Mucosa of descending colon (tissue), 3 donors: ENCODE measurements around the gene FBXL7. TPM values are rescaled to one million over a fixed set of nuclear protein-coding genes. Genes with fewer than 3 reads are reported as not detected.

Source experiments
- ATAC-seq: fragments of 200-7000 bp; cut with Tn5 transposase; one replicate; pipeline ENCODE4 v1.9.1; 2020; ENCODE audit warnings: mild to moderate bottlenecking, moderate library complexity
- DNase-seq, 3 donors: peaks; one replicate each; pipeline ENCODE4 v3.0.0-alpha.2; 2020
- H3K36me3 ChIP-seq: fragments of 200-600 bp; one replicate; pipeline ENCODE4 v1.8.0; 2021; ENCODE audit warnings: low read depth, mild to moderate bottlenecking
- H3K4me1 ChIP-seq: fragments of 200-600 bp; one replicate; pipeline ENCODE4 v1.8.0; 2021; ENCODE audit warnings: low read depth, mild to moderate bottlenecking
- H3K4me3 ChIP-seq: fragments of 200-600 bp; one replicate; pipeline ENCODE4 v1.8.0; 2021; ENCODE audit warnings: mild to moderate bottlenecking
- H3K9me3 ChIP-seq: fragments of 200-600 bp; one replicate; pipeline ENCODE4 v1.8.0; 2021; ENCODE audit warnings: mild to moderate bottlenecking
- CTCF ChIP-seq: fragments of 200-600 bp; IDR thresholded peaks from one replicate; pipeline ENCODE4 v1.8.0; 2022; ENCODE audit warnings: antibody characterized with exemption, mild to moderate bottlenecking
- intact Hi-C, 2 donors: fragments of 100-400 bp; cut with DNase I in 1 of 2; cut with micrococcal nuclease in 1 of 2; formaldehyde crosslinking; loops; one replicate each; pipeline versions ENCODE4 v1.11.0 to v1.11.1; 2022; cut with DNase I, micrococcal nuclease
- total RNA-seq, 3 donors: library from RNA; stranded (reverse); fragmentation: NEBNext Ultra II Directional in 2 of 3; extraction: Animal tissue kit (Norgen Biotek cat#: 25700) in 2 of 3; gene quantifications; one replicate each; pipeline versions ENCODE4 v1.2.1 to v1.2.4, GENCODE V29; 2021 to 2023
- donor health status: DM: no; HTN: no; CAD: no; lungs with moderate emphysema.
- donor health status: DM: no; HTN: no; CAD: no.
- donor health status: DM: no; HTN: yes; CAD: no.

The FBXL7 gene
- total RNA-seq, 3 donors from 2014 or later, result 1.6 to 21.4 (median 3.4) TPM

- no peak for ATAC-seq
- TF ChIP-seq CTCF, result no peak
- no peak for DNase-seq
- no peak overlapping the region for H3K4me3 ChIP-seq
- no peaks in the 10 kb centered on the region for H3K36me3 ChIP-seq
- intact Hi-C loops, result no loop called here
- H3K9me3 ChIP-seq, result no peaks in the 10 kb centered on the region
- H3K4me1 ChIP-seq, result no peaks in the 10 kb centered on the region
Measured at GRCh38 chr5:15717001-15717400, 217.0 kb downstream of the FBXL7 start.

GRCh38 chr5:15718421-15719179 is 218.6 kb downstream of the FBXL7 start:
- TF ChIP-seq CTCF, result no peak

GRCh38 chr5:15719784-15720183 is 219.8 kb downstream of the FBXL7 start:
- intact Hi-C loops, result no loop called here
- no peaks in the 10 kb centered on the region for H3K4me1 ChIP-seq
- no peaks in the 10 kb centered on the region for H3K36me3 ChIP-seq
- no peak for TF ChIP-seq CTCF
- ATAC-seq (no peak), DNase-seq (no peak)
- H3K9me3 ChIP-seq, result no peaks in the 10 kb centered on the region
- H3K4me3 ChIP-seq, result no peak overlapping the region

More at GRCh38 chr5:15718421-15719179, 218.6 kb downstream of the FBXL7 start:
- Histone ChIP-seq H3K4me1 (no peaks in the 10 kb centered on the region), H3K4me3 (no peak overlapping the region), H3K9me3 (no peaks in the 10 kb centered on the region), H3K36me3 (no peaks in the 10 kb centered on the region)
- DNase-seq, result no peak
- intact Hi-C loops, result no loop called here
- no peak for ATAC-seq

- Histone ChIP-seq H3K36me3 (no peaks in the 10 kb centered on the region), H3K4me1 (no peaks in the 10 kb centered on the region), H3K9me3 (no peaks in the 10 kb centered on the region), H3K4me3 (no peak overlapping the region)
- ATAC-seq (no peak), DNase-seq (no peak)
- intact Hi-C loops, result no loop called here
- TF ChIP-seq CTCF, result no peak
Measured at GRCh38 chr5:15720515-15720914, 220.5 kb downstream of the FBXL7 start.

- no peak overlapping the region for H3K4me3 ChIP-seq
- no peak for ATAC-seq
Measured at GRCh38 chr5:15722305-15722704, 222.3 kb downstream of the FBXL7 start.

More at GRCh38 chr5:15722305-15722704, 222.3 kb downstream of the FBXL7 start:
- no peak for TF ChIP-seq CTCF
- intact Hi-C loops, result no loop called here
- Histone ChIP-seq H3K4me1 (no peaks in the 10 kb centered on the region), H3K36me3 (no peaks in the 10 kb centered on the region), H3K9me3 (peaks cover 2% of the 10 kb centered on the region)
- DNase-seq, result no peak
